NCI-H345 (cell line): ENCODE data around the gene FGGY.
"Not testable (repeated sequence)": the region's sequence is repeated elsewhere in the genome, so short reads cannot be mapped to it uniquely, and the experiment has no call there.

Experiments used
- DNase-seq: peaks from one replicate; lab custom pipeline; 2025; lab: John Stamatoyannopoulos, UW

FGGY gene

GRCh38 chr1:59443310-59443709 is 146.4 kb downstream of the FGGY start:
- no peak for DNase-seq

GRCh38 chr1:59444520-59444919 is 147.6 kb downstream of the FGGY start:
- DNase-seq: no peak

- DNase-seq: no peak
These were observed 148.1 kb downstream of the FGGY start for GRCh38 chr1:59445040-59445439.

GRCh38 chr1:59446257-59446901 is 149.5 kb downstream of the FGGY start:
- no peak for DNase-seq

GRCh38 chr1:59452026-59452425 is 155.1 kb downstream of the FGGY start:
- DNase-seq: no peak

GRCh38 chr1:59452559-59452958 is 155.7 kb downstream of the FGGY start:
- no peak for DNase-seq

GRCh38 chr1:59453297-59453968 is 156.5 kb downstream of the FGGY start:
- no peak for DNase-seq

- no peak for DNase-seq
These were observed 158.3 kb downstream of the FGGY start for GRCh38 chr1:59455206-59455605.

- DNase-seq: no peak
These were observed 160.9 kb downstream of the FGGY start for GRCh38 chr1:59457786-59458185.

GRCh38 chr1:59458884-59459283 is 162.0 kb downstream of the FGGY start:
- DNase-seq: no peak

- not testable (repeated sequence) for DNase-seq
These were observed 166.0 kb downstream of the FGGY start for GRCh38 chr1:59462942-59463341.

GRCh38 chr1:59465478-59465877 is 168.6 kb downstream of the FGGY start:
- DNase-seq: not testable (repeated sequence)

- no peak for DNase-seq
These were observed 172.0 kb downstream of the FGGY start for GRCh38 chr1:59468828-59469428.

- DNase-seq: not testable (repeated sequence)
These were observed 175.2 kb downstream of the FGGY start for GRCh38 chr1:59471991-59472570.

- DNase-seq: no peak
These were observed 176.9 kb downstream of the FGGY start for GRCh38 chr1:59473831-59474230.

- no peak for DNase-seq
These were observed 177.6 kb downstream of the FGGY start for GRCh38 chr1:59474496-59474895.

- DNase-seq: no peak
These were observed 178.8 kb downstream of the FGGY start for GRCh38 chr1:59475737-59476136.

GRCh38 chr1:59477286-59477685 is 180.4 kb downstream of the FGGY start:
- no peak for DNase-seq

GRCh38 chr1:59477867-59478266 is 181.0 kb downstream of the FGGY start:
- no peak for DNase-seq

- DNase-seq: no peak
These were observed 181.9 kb downstream of the FGGY start for GRCh38 chr1:59478822-59479221.

- DNase-seq: no peak
These were observed 183.4 kb downstream of the FGGY start for GRCh38 chr1:59480188-59480888.

GRCh38 chr1:59481881-59482505 is 185.1 kb downstream of the FGGY start:
- DNase-seq: no peak
